Activated naive CD4-positive, alpha-beta T cell treated with Interleukin-2 at 50 U/mL for 16 hours (primary cell): ENCODE measurements around the gene AUH.
"Not testable (repeated sequence)": the region's sequence is repeated elsewhere in the genome, so short reads cannot be mapped to it uniquely, and the experiment has no call there.

Experiments used
- DNase-seq: peaks from one replicate; pipeline ENCODE4 v3.0.0-alpha.2; 2020

The AUH gene, protein sequence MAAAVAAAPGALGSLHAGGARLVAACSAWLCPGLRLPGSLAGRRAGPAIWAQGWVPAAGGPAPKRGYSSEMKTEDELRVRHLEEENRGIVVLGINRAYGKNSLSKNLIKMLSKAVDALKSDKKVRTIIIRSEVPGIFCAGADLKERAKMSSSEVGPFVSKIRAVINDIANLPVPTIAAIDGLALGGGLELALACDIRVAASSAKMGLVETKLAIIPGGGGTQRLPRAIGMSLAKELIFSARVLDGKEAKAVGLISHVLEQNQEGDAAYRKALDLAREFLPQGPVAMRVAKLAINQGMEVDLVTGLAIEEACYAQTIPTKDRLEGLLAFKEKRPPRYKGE

GRCh38 chr9:91361291-91362050 is at the start of gene AUH:
Gene AUH (minus strand): TSS chr9:91361918. CDS start chr9:91361889, 29 bp downstream.
- DNase-seq: peak; percentile 88

GRCh38 chr9:91411096-91411771 is 49.5 kb upstream of the AUH start:
- DNase-seq: no peak

- DNase-seq: no peak
Measured at GRCh38 chr9:91410161-91410560, 48.4 kb upstream of the AUH start.

GRCh38 chr9:91408475-91408874 is 46.8 kb upstream of the AUH start:
- DNase-seq: no peak

DNA sequence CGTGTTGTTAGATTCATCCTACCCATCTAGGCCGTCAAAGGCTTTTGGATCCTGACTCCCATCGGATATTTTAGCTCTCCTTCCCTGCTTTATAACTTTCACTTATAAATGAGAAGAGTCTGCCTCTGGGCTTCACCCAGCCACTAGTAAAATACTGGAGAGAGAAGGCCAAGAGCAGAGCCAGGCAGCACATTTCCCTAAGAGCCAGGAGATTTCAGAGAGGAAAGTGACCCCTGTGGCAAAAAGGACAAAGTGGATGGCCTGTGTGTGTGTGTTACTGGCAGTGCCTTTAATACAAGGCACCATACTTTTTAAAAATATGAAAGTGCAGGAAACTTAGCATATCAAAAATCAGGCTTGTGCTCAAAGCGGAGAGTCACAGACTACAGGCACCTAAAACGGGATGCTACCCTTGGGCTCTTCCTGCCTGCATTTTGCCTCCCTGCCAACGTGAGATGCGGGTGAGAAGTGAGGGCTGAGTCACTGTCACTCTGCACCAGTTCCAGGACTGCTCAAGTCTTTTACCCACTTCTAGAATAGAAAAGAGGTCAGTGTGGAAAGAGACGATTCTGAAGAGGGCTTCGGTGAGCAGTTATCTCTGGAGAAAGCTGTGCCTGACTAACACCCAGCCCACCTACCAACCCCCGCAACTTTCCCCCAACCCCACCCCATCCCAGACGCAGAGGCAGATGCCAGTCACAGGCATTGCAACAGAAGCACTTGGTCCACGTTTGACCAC is 46.0 kb upstream of the AUH start:
- no peak for DNase-seq

DNA sequence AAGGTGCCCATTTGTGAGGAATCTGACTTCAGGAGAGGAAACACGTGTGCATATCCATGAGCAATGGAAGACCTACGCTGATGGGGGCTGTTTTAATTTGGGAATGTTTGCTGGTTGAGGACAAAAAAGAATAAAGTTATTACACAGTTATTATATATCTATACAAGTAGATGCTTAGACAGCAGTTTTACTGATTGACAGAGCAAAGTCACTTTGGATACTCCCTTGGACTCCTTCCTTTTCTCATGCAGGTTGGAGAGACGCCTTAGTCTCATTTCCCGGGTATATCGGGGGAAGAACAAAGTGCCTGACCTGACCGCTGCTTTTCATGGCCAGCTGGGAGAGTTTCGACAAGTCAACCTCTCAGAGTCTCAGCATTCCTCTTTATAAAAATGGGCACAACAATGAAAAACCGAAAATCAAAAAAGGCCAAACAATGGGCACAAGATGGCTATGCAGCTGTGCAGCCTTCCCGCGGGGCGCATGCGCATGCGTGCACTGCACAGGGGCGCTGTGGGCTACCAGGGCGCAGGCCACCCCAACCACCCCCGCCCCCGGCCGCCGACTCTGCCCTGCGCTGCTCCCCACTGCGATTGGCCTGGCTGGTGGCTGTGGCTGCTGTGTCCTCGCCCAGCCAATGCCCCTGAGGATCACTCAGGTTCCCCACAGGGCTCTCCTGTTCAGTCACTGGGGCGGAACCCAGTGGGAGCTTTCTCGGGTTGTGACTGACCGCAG is 43.8 kb upstream of the AUH start:
- DNase-seq: no peak

DNA sequence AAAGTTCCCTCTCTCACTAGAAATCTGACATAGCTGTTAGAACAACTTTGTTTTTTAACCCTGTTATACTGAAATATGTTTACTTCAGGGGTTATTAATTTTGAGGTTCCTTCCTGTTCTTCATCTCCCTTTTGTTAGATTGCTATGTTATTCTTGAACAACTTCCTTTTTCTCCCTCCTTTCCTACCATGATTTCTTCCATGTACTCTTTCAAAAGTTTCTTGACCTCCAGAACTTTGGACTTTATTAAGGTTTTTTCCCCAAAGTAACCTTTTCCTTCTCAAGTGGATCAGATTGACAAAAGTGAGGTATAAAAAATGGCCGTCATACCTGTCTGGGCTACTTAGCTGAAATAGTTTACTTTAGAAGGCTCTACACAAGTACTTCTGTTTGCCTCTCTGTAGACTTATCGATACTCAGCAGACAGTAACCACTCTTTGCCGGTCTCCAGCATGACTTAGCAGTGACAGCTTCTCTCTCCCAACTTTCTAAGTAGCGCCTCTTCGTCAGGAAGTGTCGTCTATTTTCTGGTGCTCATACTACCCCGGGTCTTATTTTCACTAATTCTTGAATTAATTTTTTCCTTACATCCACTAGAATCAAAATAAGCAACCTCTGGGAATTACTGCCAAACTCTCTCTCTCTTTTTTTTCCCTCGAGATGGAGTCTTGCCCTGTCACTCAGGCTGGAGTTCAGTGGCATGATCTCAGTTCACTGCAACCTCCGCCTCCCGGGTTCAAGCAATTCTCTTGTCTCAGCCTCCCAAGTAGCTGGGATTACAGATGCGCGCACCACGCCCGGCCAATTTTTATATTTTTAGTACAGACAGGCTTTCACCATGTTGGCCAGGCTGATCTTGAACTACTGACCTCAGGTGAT is 42.2 kb upstream of the AUH start:
- DNase-seq: no peak

DNA sequence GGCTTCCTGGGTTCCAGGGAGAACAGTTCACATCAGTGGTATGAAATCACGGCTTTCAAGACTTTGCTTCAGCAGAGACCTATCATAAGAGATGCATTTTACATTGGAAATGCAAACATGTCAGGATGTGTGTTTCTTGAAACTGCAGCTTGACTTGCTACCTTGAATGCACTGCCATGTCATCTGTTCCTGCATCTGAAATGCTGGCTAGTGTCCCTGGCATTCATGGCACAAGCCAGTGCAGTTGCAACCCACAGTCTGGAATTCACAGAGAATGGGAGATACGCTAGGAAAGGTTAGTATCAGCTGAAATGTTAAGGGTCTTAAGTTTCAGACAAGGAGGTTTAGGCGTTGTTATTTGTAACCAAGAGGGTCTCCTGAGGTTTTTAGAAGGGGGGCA is 37.2 kb upstream of the AUH start:
- DNase-seq: no peak

DNA sequence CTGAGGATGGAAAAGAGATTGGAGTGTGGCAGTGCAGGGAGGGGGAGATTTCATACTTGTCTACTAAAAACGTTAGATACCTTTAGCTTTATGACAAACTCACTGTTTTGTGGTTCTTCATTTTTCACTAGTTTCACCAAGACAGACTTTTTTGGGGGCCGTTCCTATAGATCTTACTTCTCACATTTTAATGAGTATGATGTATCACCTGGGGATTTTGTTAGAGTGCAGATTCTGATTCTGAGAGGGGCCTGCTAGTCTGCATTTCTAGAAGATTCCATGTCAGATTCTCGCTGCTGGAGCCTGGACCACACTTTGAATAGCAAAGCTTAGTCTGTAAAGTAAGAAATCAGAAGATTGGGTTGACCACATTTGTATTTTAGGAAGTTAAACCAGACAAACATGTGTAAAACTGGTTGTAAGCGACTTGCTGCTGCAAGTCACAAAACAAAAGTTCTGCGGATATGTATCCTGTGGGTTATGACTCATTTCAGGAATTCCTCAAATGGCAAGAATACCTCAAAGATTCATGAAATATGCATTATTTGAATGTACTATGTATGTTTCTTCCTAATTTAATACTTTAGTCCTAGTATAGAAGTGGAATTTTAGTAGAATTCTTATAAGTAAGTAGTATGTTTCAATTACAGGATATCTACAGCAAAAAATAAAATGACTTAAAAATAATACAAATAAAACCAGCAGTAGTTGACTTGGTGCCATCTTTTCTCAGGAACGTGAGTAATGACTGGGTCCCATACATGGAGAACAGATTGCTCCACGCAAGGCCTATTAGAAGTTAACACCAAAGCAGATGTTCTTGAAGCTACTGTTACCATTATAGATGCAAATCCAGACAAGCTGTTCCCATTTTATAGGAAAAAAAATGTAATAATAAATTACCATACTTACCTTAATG is 34.1 kb upstream of the AUH start:
- peak; percentile 10 for DNase-seq

DNA sequence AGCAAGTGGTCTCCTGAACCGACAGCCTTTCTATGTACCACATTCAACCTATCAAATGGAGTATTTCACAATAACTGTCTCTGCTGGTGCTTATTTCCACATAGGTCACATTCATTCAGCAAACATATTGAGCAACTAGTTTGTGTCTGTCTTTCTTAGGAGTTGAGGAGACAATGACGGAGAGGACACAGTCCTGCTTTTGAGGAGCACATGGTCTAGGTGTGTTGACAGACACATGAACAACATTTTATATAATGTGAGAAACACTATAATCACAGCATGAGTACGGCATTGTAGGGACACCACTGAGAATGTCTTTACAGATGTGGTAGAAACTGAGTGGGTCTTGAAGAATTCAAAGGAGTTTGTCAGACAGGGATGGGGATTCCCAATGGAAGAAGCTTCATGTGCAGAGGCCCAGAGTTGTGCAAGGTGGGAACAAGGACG is 33.4 kb upstream of the AUH start:
- DNase-seq: no peak

GRCh38 chr9:91393826-91394225 is 32.1 kb upstream of the AUH start:
- DNase-seq: no peak

DNA sequence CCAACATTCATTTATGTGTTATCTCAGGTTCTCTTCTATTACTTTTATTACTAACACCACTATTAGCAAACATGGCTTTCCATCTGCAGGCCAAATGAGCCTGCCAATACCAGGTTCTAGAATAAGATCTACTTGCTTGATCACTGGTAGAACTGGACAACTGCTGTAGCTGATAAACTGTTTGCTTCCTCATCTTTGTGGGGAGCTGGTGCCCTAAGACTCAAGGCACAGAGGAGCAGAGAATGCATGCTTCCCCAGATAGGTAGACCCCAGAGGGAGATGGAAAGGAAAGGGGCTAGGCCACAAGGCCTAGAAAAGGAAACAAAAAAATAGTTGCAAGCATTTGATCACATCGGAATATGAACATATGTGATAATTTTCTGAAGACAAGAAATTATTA is 30.7 kb upstream of the AUH start:
- no peak for DNase-seq

DNA sequence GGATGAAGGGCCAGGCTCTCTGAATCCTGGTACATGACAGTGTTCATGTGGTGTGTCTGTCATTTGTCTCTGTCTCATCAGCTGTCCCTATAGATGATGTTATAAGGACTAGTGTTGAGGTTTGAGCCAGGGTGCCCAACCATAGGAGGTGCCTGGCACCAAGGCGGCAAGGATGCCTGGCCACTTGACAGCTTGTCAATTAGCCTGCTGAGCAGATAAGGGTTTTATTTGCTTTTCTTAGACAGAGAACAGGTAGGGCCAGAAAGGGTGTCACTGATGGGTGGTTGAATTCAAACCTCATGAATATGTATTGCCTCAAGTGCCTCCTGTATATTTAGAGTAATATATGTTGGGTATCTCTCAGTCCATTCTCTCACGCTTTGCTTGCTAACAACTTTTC is 30.1 kb upstream of the AUH start:
- DNase-seq: no peak

- no peak for DNase-seq
Measured at GRCh38 chr9:91391412-91391811, 29.7 kb upstream of the AUH start.

- DNase-seq: not testable (repeated sequence)
Measured at GRCh38 chr9:91389686-91390085, 28.0 kb upstream of the AUH start.

GRCh38 chr9:91386765-91387164 is 25.0 kb upstream of the AUH start:
- no peak for DNase-seq

GRCh38 chr9:91384954-91385353 is 23.2 kb upstream of the AUH start:
- DNase-seq: no peak

DNA sequence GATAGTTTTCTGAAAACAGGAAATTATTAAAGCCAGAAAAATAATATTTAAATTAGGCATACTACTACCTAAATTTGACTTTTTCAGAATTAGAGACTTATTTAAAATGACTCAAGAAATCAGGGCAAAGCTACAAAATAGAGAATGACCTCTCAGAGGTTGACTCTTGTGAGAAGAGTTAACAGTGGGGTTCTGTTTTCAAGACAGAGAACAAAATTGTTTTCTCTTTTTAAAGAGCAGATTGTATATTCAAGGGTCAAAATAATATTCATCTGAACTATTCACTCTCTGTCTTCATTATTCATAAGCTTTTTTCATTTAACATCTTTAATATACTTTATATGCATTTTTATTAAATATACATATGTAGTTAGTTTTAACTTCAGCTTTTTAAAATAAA is 21.9 kb upstream of the AUH start:
- DNase-seq: no peak

DNA sequence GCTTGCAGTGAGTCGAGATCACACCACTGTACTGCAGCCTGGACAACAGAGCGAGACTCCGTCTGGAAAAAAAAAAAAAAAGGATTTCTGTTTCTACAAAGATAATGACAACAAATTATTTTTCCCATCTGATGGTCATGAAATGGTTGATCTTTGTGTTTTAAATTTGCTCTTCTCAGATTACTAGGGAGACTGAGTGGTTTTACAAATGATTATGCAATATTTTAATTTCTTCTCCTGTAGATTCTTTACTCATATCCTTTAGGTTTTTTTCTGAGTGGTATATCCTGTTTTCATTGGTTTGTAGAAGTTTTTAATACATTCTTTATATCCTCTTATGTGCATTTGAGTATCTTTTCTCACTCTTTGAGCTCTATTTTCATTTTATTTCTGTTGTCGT is 20.6 kb upstream of the AUH start:
- DNase-seq: no peak

DNA sequence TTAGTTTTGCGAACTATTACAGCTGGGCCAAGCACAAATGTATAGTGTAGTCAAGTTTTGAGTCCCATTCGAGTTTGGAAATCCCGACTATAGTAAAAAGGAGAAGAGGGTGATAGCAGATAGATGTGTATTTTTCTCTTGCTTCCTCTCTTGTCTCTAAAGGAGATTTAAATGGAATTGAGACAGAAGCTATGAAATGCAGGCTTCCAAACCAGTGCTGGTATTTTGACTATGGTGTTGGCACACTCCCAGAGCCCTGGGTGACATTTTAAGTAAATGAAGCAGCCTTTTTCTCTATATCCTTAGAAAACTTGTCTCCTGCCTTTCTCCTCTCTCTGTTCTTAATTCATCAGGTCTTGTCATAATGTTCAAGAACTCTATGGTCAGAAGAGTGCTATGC is 17.7 kb upstream of the AUH start:
- no peak for DNase-seq
